ENCODE data around the gene JOSD1. TPM values are rescaled to one million over a fixed set of nuclear protein-coding genes. Genes with fewer than 3 reads are reported as not detected.
A peak's percentile ranks its signal among the peaks of the same experiment; 100 is the strongest.

JOSD1 gene
- total and polyA plus RNA-seq, 10 of the 15 experiments (the other 5 are each of a cell fraction or from before 2014, with no cell fraction given): 6.2 to 54.6 (median 40.5) TPM

DNA sequence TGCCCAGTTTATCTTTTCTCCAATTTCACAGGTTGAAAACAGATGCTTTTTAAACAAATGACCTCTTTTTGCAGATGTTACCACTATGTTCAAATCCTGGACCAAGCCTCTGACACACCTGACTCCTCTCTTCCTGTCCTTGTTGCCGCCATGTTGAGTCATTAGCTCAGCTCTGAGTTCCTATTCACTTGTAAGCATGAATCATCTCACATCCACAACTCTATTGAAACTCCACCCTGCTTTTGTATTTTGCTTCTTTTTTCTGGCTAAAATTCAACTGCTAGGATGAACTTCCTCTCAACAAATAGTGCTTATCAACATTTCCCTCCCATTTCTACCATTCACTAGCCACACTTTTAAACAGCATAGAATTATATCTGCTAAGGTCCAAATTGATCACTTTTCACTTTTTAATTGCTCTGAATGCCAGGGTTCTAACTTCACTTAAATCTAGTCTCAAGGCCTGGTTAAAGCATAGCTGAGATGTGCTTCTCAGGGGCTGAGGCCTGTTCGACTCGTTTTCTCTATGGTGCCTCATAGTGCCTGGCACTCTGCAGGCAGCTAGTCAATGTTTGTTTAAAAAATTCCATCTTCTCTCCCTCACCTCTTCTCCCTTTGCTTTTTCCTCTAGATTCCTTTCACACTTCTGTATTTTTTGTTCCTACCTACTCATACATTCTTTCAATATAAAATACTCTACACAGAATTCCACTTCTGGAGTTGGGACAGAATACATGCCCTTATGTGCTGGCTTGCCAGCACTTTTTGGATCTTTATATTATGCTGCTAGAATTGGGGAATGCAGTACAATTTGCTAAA, 3.9 kb downstream of the JOSD1 start:
- Histone ChIP-seq H3K4me2 (ENCODE audit: control insufficient read depth, insufficient read depth) (peak overlapping the region; percentile 83), H3K36me3 (ENCODE audit: control insufficient read depth in 2 of 2, insufficient read depth in 2 of 2, low read length in 1 of 2) (0 out of 4 replicates have a peak, but pooled peaks cover 0 to 7% of the 10 kb centered on the region in 2 experiments), H3K4me3 (peak overlapping the region; percentile 86; the same call in 1 of the 2 replicates), H3K9me3 (replicated peaks; ENCODE audit: control insufficient read depth, insufficient read depth, low read length) (no peaks in the 10 kb centered on the region), H3K4me1 (ENCODE audit: control insufficient read depth, insufficient read depth, low read length) (peaks cover 7% of the 10 kb centered on the region), H3K27ac (ENCODE audit: control insufficient read depth, insufficient read depth) (peak overlapping the region; percentile 41), H3K79me2 (ENCODE audit: control insufficient read depth, insufficient read depth, low read length) (peaks cover 56% of the 10 kb centered on the region), H3K27me3 (replicated peaks in 1 of 2; ENCODE audit: control insufficient read depth in 2 of 2, insufficient read depth in 2 of 2, low read length in 1 of 2) (no peaks in the 10 kb centered on the region), H2AFZ (ENCODE audit: control insufficient read depth, low read depth, low read length) (no peak overlapping the region), H4K20me1 (ENCODE audit: control insufficient read depth, insufficient read depth) (no peaks in the 10 kb centered on the region), H3K9ac (ENCODE audit: control insufficient read depth, insufficient read depth, low read length) (peak overlapping the region; percentile 25; the same call in 1 of the 2 replicates)
- in situ Hi-C loops (cut with MboI) (no loop called here), intact Hi-C loops (cut with micrococcal nuclease; ENCODE audit: unreplicated experiment) (no loop called here)
- ATAC-seq: peak; percentile 8; the same call in 1 of the 3 replicates
- ChIA-PET CTCF (interaction anchor here (0.6 to 4.4 kb wide), 5 partner anchors 11 to 72 kb away, joined by 3 to 45 read pairs (median 5); partner anchors contain the start of gene TOMM22), POLR2A (interaction anchor here (1.8 to 5.9 kb wide), 6 partner anchors 8 to 60 kb away, joined by 4 to 43 read pairs (median 20); partner anchors contain the start of genes GTPBP1, SUN2 and TOMM22), SMC1A (ENCODE audit: uncharacterized antibody, unreplicated experiment) (interaction anchor here (0.9 to 7.6 kb wide), 5 partner anchors 11 to 69 kb away, joined by 3 to 54 read pairs (median 6); partner anchors contain the start of genes GTPBP1 and TOMM22), RAD21 (ENCODE audit: unreplicated experiment) (interaction anchor here (1.7 to 5.3 kb wide), 3 partner anchors 11 to 15 kb away, joined by 3 to 30 read pairs (median 12); partner anchors contain the start of gene TOMM22)
- BruUV-seq (replicated peaks): no TSS peak
- no peak for FAIRE-seq
- TF ChIP-seq NBN (IDR thresholded peaks at IDR 0.05) (0 out of 2 replicates have a peak, but pooled peaks have one; percentile 23), ATF7 (IDR thresholded peaks at IDR 0.05; ENCODE audit: low read depth) (peak; percentile 10; the same call in 1 of the 2 replicates), YY1 (IDR thresholded peaks at IDR 0.05; ENCODE audit: low read depth, low read length) (peak; percentile 79)
- TF ChIP-seq, protein P1, sequence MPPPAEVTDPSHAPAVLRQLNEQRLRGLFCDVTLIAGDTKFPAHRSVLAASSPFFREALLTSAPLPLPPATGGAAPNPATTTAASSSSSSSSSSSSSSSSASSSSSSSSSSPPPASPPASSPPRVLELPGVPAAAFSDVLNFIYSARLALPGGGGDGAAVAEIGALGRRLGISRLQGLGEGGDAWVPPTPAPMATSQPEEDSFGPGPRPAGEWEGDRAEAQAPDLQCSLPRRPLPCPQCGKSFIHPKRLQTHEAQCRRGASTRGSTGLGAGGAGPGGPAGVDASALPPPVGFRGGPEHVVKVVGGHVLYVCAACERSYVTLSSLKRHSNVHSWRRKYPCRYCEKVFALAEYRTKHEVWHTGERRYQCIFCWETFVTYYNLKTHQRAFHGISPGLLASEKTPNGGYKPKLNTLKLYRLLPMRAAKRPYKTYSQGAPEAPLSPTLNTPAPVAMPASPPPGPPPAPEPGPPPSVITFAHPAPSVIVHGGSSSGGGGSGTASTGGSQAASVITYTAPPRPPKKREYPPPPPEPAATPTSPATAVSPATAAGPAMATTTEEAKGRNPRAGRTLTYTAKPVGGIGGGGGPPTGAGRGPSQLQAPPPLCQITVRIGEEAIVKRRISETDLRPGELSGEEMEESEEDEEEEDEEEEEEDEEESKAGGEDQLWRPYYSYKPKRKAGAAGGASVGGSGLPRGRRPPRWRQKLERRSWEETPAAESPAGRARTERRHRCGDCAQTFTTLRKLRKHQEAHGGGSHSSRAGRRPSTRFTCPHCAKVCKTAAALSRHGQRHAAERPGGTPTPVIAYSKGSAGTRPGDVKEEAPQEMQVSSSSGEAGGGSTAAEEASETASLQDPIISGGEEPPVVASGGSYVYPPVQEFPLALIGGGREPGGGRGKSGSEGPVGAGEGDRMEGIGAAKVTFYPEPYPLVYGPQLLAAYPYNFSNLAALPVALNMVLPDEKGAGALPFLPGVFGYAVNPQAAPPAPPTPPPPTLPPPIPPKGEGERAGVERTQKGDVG (CRISPR knock-in tag; IDR thresholded peaks at IDR 0.05): no peak
- WGBS (ENCODE audit: insufficient coverage, insufficient replicate concordance, low lambda C conversion rate, missing lambda C conversion rate): 54% methylated on average over 3 of the region's 3 CpGs
- no peak for DNase-seq (ENCODE audit: low read depth, low spot score)
